ENCODE measurements around the gene BZW1.

GRCh38 chr2:200873560-200873959 is 61.9 kb downstream of the BZW1 start:
- no peak for TF ChIP-seq CTCF (optimal IDR thresholded peaks at IDR 0.05 in 1 of 3, IDR thresholded peaks at IDR 0.05 in 1 of 3, conservative IDR thresholded peaks at IDR 0.05 in 1 of 3; ENCODE audit: extremely low read depth in 1 of 3, insufficient read depth in 2 of 3, low read length in 3 of 3)
- TF ChIP-seq EZH2 (IDR thresholded peaks at IDR 0.05; ENCODE audit: low read length): no peak
